ENCODE data around the gene MKKS.

MKKS gene

GRCh38 chr20:10469599-10469998, 35.6 kb upstream of the MKKS start:
- peaks cover 0 to 5% of the 10 kb centered on the region in 2 donors for H3K36me3 ChIP-seq (ENCODE audit: control insufficient read depth in 1 of 2, insufficient read depth in 2 of 2, low read length in 2 of 2)
- no peak overlapping the region for H3K27ac ChIP-seq (ENCODE audit: low read depth, low read length)
- no peak overlapping the region for H3K9ac ChIP-seq (ENCODE audit: low read depth in 1 of 2, low read length in 2 of 2)
- H3K4me1 ChIP-seq (ENCODE audit: control insufficient read depth in 1 of 2, insufficient read depth in 2 of 2, low read length in 2 of 2), result peaks cover 0 to 5% of the 10 kb centered on the region in 2 donors
- H3K27me3 ChIP-seq (ENCODE audit: control insufficient read depth in 1 of 2, insufficient read depth in 2 of 2, low read length in 2 of 2), result no peaks in the 10 kb centered on the region
- no peaks in the 10 kb centered on the region for H3K9me3 ChIP-seq (ENCODE audit: control insufficient read depth in 1 of 2, low read length in 2 of 2)
- no peak overlapping the region for H3K4me3 ChIP-seq (ENCODE audit: low read depth in 1 of 2, low read length in 2 of 2)

- Histone ChIP-seq H3K27me3 (ENCODE audit: control insufficient read depth in 1 of 2, insufficient read depth in 2 of 2, low read length in 2 of 2) (no peaks in the 10 kb centered on the region), H3K36me3 (ENCODE audit: control insufficient read depth in 1 of 2, insufficient read depth in 2 of 2, low read length in 2 of 2) (peaks cover 0 to 5% of the 10 kb centered on the region in 2 donors), H3K9ac (ENCODE audit: low read depth in 1 of 2, low read length in 2 of 2) (no peak overlapping the region), H3K4me1 (ENCODE audit: control insufficient read depth in 1 of 2, insufficient read depth in 2 of 2, low read length in 2 of 2) (peaks cover 0 to 5% of the 10 kb centered on the region in 2 donors), H3K4me3 (ENCODE audit: low read depth in 1 of 2, low read length in 2 of 2) (no peak overlapping the region), H3K27ac (ENCODE audit: low read depth, low read length) (no peak overlapping the region), H3K9me3 (ENCODE audit: control insufficient read depth in 1 of 2, low read length in 2 of 2) (no peaks in the 10 kb centered on the region)
Measured at GRCh38 chr20:10469056-10469455, 35.0 kb upstream of the MKKS start.

- Histone ChIP-seq H3K9me3 (ENCODE audit: control insufficient read depth in 1 of 2, low read length in 2 of 2) (no peaks in the 10 kb centered on the region), H3K36me3 (ENCODE audit: control insufficient read depth in 1 of 2, insufficient read depth in 2 of 2, low read length in 2 of 2) (peaks cover 0 to 5% of the 10 kb centered on the region in 2 donors), H3K9ac (ENCODE audit: low read depth in 1 of 2, low read length in 2 of 2) (no peak overlapping the region), H3K4me3 (ENCODE audit: low read depth in 1 of 2, low read length in 2 of 2) (no peak overlapping the region), H3K27me3 (ENCODE audit: control insufficient read depth in 1 of 2, insufficient read depth in 2 of 2, low read length in 2 of 2) (no peaks in the 10 kb centered on the region), H3K27ac (ENCODE audit: low read depth, low read length) (no peak overlapping the region), H3K4me1 (ENCODE audit: control insufficient read depth in 1 of 2, insufficient read depth in 2 of 2, low read length in 2 of 2) (peaks cover 0 to 5% of the 10 kb centered on the region in 2 donors)
Measured at GRCh38 chr20:10468340-10468845, 34.4 kb upstream of the MKKS start.

GRCh38 chr20:10467681-10468339, 33.8 kb upstream of the MKKS start:
- Histone ChIP-seq H3K9ac (ENCODE audit: low read depth in 1 of 2, low read length in 2 of 2) (no peak overlapping the region), H3K4me1 (ENCODE audit: control insufficient read depth in 1 of 2, insufficient read depth in 2 of 2, low read length in 2 of 2) (peaks cover 0 to 5% of the 10 kb centered on the region in 2 donors), H3K9me3 (ENCODE audit: control insufficient read depth in 1 of 2, low read length in 2 of 2) (no peaks in the 10 kb centered on the region), H3K4me3 (ENCODE audit: low read depth in 1 of 2, low read length in 2 of 2) (no peak overlapping the region), H3K27me3 (ENCODE audit: control insufficient read depth in 1 of 2, insufficient read depth in 2 of 2, low read length in 2 of 2) (no peaks in the 10 kb centered on the region), H3K36me3 (ENCODE audit: control insufficient read depth in 1 of 2, insufficient read depth in 2 of 2, low read length in 2 of 2) (peaks cover 0 to 5% of the 10 kb centered on the region in 2 donors), H3K27ac (ENCODE audit: low read depth, low read length) (no peak overlapping the region)

- Histone ChIP-seq H3K9ac (ENCODE audit: low read depth in 1 of 2, low read length in 2 of 2) (no peak overlapping the region), H3K4me1 (ENCODE audit: control insufficient read depth in 1 of 2, insufficient read depth in 2 of 2, low read length in 2 of 2) (peaks cover 0 to 5% of the 10 kb centered on the region in 2 donors), H3K27me3 (ENCODE audit: control insufficient read depth in 1 of 2, insufficient read depth in 2 of 2, low read length in 2 of 2) (no peaks in the 10 kb centered on the region), H3K27ac (ENCODE audit: low read depth, low read length) (no peak overlapping the region), H3K9me3 (ENCODE audit: control insufficient read depth in 1 of 2, low read length in 2 of 2) (no peaks in the 10 kb centered on the region), H3K36me3 (ENCODE audit: control insufficient read depth in 1 of 2, insufficient read depth in 2 of 2, low read length in 2 of 2) (peaks cover 0 to 5% of the 10 kb centered on the region in 2 donors), H3K4me3 (ENCODE audit: low read depth in 1 of 2, low read length in 2 of 2) (no peak overlapping the region)
Measured at GRCh38 chr20:10466855-10467254, 32.8 kb upstream of the MKKS start.

- Histone ChIP-seq H3K27me3 (ENCODE audit: control insufficient read depth in 1 of 2, insufficient read depth in 2 of 2, low read length in 2 of 2) (no peaks in the 10 kb centered on the region), H3K9ac (ENCODE audit: low read depth in 1 of 2, low read length in 2 of 2) (no peak overlapping the region), H3K27ac (ENCODE audit: low read depth, low read length) (no peak overlapping the region), H3K4me3 (ENCODE audit: low read depth in 1 of 2, low read length in 2 of 2) (no peak overlapping the region), H3K36me3 (ENCODE audit: control insufficient read depth in 1 of 2, insufficient read depth in 2 of 2, low read length in 2 of 2) (peaks cover 0 to 5% of the 10 kb centered on the region in 2 donors), H3K4me1 (ENCODE audit: control insufficient read depth in 1 of 2, insufficient read depth in 2 of 2, low read length in 2 of 2) (peaks cover 0 to 5% of the 10 kb centered on the region in 2 donors), H3K9me3 (ENCODE audit: control insufficient read depth in 1 of 2, low read length in 2 of 2) (no peaks in the 10 kb centered on the region)
Measured at GRCh38 chr20:10466325-10466724, 32.3 kb upstream of the MKKS start.

- no peaks in the 10 kb centered on the region for H3K27me3 ChIP-seq (ENCODE audit: control insufficient read depth in 1 of 2, insufficient read depth in 2 of 2, low read length in 2 of 2)
- peaks cover 0 to 4% of the 10 kb centered on the region in 2 donors for H3K36me3 ChIP-seq (ENCODE audit: control insufficient read depth in 1 of 2, insufficient read depth in 2 of 2, low read length in 2 of 2)
- H3K9ac ChIP-seq (ENCODE audit: low read depth in 1 of 2, low read length in 2 of 2), result no peak overlapping the region
- H3K4me1 ChIP-seq (ENCODE audit: control insufficient read depth in 1 of 2, insufficient read depth in 2 of 2, low read length in 2 of 2), result peaks cover 0 to 5% of the 10 kb centered on the region in 2 donors
- H3K9me3 ChIP-seq (ENCODE audit: control insufficient read depth in 1 of 2, low read length in 2 of 2), result no peaks in the 10 kb centered on the region
- no peak overlapping the region for H3K4me3 ChIP-seq (ENCODE audit: low read depth in 1 of 2, low read length in 2 of 2)
- H3K27ac ChIP-seq (ENCODE audit: low read depth, low read length), result no peak overlapping the region
Measured at GRCh38 chr20:10465135-10465534, 31.1 kb upstream of the MKKS start.

- Histone ChIP-seq H3K27me3 (ENCODE audit: control insufficient read depth in 1 of 2, insufficient read depth in 2 of 2, low read length in 2 of 2) (no peaks in the 10 kb centered on the region), H3K9ac (ENCODE audit: low read depth in 1 of 2, low read length in 2 of 2) (no peak overlapping the region), H3K4me3 (ENCODE audit: low read depth in 1 of 2, low read length in 2 of 2) (no peak overlapping the region), H3K36me3 (ENCODE audit: control insufficient read depth in 1 of 2, insufficient read depth in 2 of 2, low read length in 2 of 2) (no peaks in the 10 kb centered on the region), H3K27ac (ENCODE audit: low read depth, low read length) (no peak overlapping the region), H3K4me1 (ENCODE audit: control insufficient read depth in 1 of 2, insufficient read depth in 2 of 2, low read length in 2 of 2) (peaks cover 0 to 5% of the 10 kb centered on the region in 2 donors), H3K9me3 (ENCODE audit: control insufficient read depth in 1 of 2, low read length in 2 of 2) (no peaks in the 10 kb centered on the region)
Measured at GRCh38 chr20:10463622-10464021, 29.6 kb upstream of the MKKS start.

- Histone ChIP-seq H3K4me1 (ENCODE audit: control insufficient read depth in 1 of 2, insufficient read depth in 2 of 2, low read length in 2 of 2) (no peaks in the 10 kb centered on the region), H3K9ac (ENCODE audit: low read depth in 1 of 2, low read length in 2 of 2) (no peak overlapping the region), H3K4me3 (ENCODE audit: low read depth in 1 of 2, low read length in 2 of 2) (no peak overlapping the region), H3K9me3 (ENCODE audit: control insufficient read depth in 1 of 2, low read length in 2 of 2) (no peaks in the 10 kb centered on the region), H3K27ac (ENCODE audit: low read depth, low read length) (no peak overlapping the region), H3K27me3 (ENCODE audit: control insufficient read depth in 1 of 2, insufficient read depth in 2 of 2, low read length in 2 of 2) (no peaks in the 10 kb centered on the region), H3K36me3 (ENCODE audit: control insufficient read depth in 1 of 2, insufficient read depth in 2 of 2, low read length in 2 of 2) (no peaks in the 10 kb centered on the region)
Measured at GRCh38 chr20:10462516-10462915, 28.5 kb upstream of the MKKS start.

GRCh38 chr20:10461495-10461894, 27.5 kb upstream of the MKKS start:
- Histone ChIP-seq H3K9ac (ENCODE audit: low read depth in 1 of 2, low read length in 2 of 2) (no peak overlapping the region), H3K27ac (ENCODE audit: low read depth, low read length) (no peak overlapping the region), H3K4me3 (ENCODE audit: low read depth in 1 of 2, low read length in 2 of 2) (no peak overlapping the region), H3K4me1 (ENCODE audit: control insufficient read depth in 1 of 2, insufficient read depth in 2 of 2, low read length in 2 of 2) (no peaks in the 10 kb centered on the region), H3K9me3 (ENCODE audit: control insufficient read depth in 1 of 2, low read length in 2 of 2) (peaks cover 0 to 2% of the 10 kb centered on the region in 2 donors), H3K27me3 (ENCODE audit: control insufficient read depth in 1 of 2, insufficient read depth in 2 of 2, low read length in 2 of 2) (no peaks in the 10 kb centered on the region), H3K36me3 (ENCODE audit: control insufficient read depth in 1 of 2, insufficient read depth in 2 of 2, low read length in 2 of 2) (no peaks in the 10 kb centered on the region)
